OCI-LY7 (cell line): ENCODE data around the gene FMNL1. TPM values are rescaled to one million over a fixed set of nuclear protein-coding genes. Genes with fewer than 3 reads are reported as not detected.

Source experiments
- BruUV-seq: library from RNA; stranded (reverse); fragments of 400-500 nt; replicated peaks from 2 replicates; lab custom pipeline; 2021; lab: Mats Ljungman, UMichigan
- CTCF ChIA-PET: fragments of 300-600 bp; sonication (Branson Sonifier 250); formaldehyde crosslinking; loops from one replicate; lab custom pipeline; 2022; ENCODE audit warnings: antibody characterized with exemption; ENCODE audit not compliant: unreplicated experiment; lab: Charles Lee
- POLR2A ChIA-PET: fragments of 300-600 bp; sonication (Branson Sonifier 250); formaldehyde crosslinking; loops from one replicate; lab custom pipeline; 2022; ENCODE audit warnings: antibody characterized with exemption; lab: Charles Lee
- DNase-seq: peaks from one replicate; pipeline ENCODE4 v3.0.0-alpha.2; 2015; ENCODE audit warnings: low spot score
- H2AFZ ChIP-seq: fragments of 200-600 bp; sonication (generic), shearing (Covaris generic); 2 replicates; pipeline ENCODE4 v1.6.1; 2014; ENCODE audit warnings: mild to moderate bottlenecking, antibody characterized with exemption, low read length, moderate library complexity
- H3K27ac ChIP-seq: fragments of 200-600 bp; sonication (generic); 2 replicates; pipeline ENCODE4 v1.5.1; 2014; ENCODE audit warnings: mixed run types, low read depth, mild to moderate bottlenecking, moderate library complexity, low read length, inconsistent platforms; ENCODE audit not compliant: poor library complexity, severe bottlenecking
- H3K36me3 ChIP-seq: fragments of 200-600 bp; sonication (generic); 2 replicates; pipeline ENCODE4 v1.6.1; 2014; ENCODE audit warnings: mild to moderate bottlenecking, antibody characterized with exemption, low read length, moderate library complexity, mixed read lengths; ENCODE audit not compliant: insufficient read depth
- H3K4me1 ChIP-seq: fragments of 200-600 bp; sonication (generic); 2 replicates; pipeline ENCODE4 v1.5.1; 2014; ENCODE audit warnings: mild to moderate bottlenecking, low read length; ENCODE audit not compliant: insufficient read depth, poor library complexity, severe bottlenecking
- H3K4me2 ChIP-seq: fragments of 200-600 bp; sonication (generic); 2 replicates; pipeline ENCODE4 v1.6.1; 2014; ENCODE audit warnings: mild to moderate bottlenecking, low read length
- H3K4me3 ChIP-seq: fragments of 200-600 bp; sonication (generic); 2 replicates; pipeline ENCODE4 v1.5.1; 2014; ENCODE audit warnings: mild to moderate bottlenecking, low read depth, low read length; ENCODE audit not compliant: poor library complexity, severe bottlenecking
- H3K79me2 ChIP-seq: fragments of 200-600 bp; sonication (generic); 2 replicates; pipeline ENCODE4 v1.6.1; 2016; ENCODE audit warnings: low read depth, mild to moderate bottlenecking, low read length, moderate library complexity, mixed read lengths; ENCODE audit not compliant: insufficient read depth
- H3K9me2 ChIP-seq: fragments of 200-600 bp; sonication (generic); 2 replicates; pipeline ENCODE4 v1.6.1; 2016; ENCODE audit warnings: mild to moderate bottlenecking, low read length, mixed read lengths; ENCODE audit not compliant: insufficient read depth
- H3K9me3 ChIP-seq: fragments of 200-600 bp; sonication (generic); 2 replicates; pipeline ENCODE4 v1.6.1; 2014; ENCODE audit warnings: mild to moderate bottlenecking, mixed run types, low read length, mixed read lengths
- H4K20me1 ChIP-seq: fragments of 200-600 bp; sonication (generic); 2 replicates; pipeline ENCODE4 v1.6.1; 2014; ENCODE audit warnings: mild to moderate bottlenecking, antibody characterized with exemption, low read length, moderate library complexity, mixed read lengths; ENCODE audit not compliant: insufficient read depth
- EZH2phosphoT487 ChIP-seq: fragments of 200-600 bp; sonication (generic); IDR thresholded peaks from 2 replicates; pipeline ENCODE4 v1.6.1; 2018; ENCODE audit warnings: low read depth, borderline replicate concordance, mild to moderate bottlenecking, mixed run types, antibody characterized with exemption, low read length, moderate library complexity, mixed read lengths
- intact Hi-C: fragments of 100-400 bp; cut with micrococcal nuclease; formaldehyde crosslinking; loops from one replicate; pipeline ENCODE4 v1.10.0; 2022; ENCODE audit not compliant: unreplicated experiment
- total RNA-seq, 2 experiments: library from RNA; depleted of rRNA in 1 of 2; stranded (reverse); fragments of >200 nt in 1 of 2; shearing (Covaris generic) in 1 of 2; gene quantifications; 2 replicates each; pipeline ENCODE4 v1.2.3, GENCODE V29; 2014 to 2022
- TF ChIP-seq, protein P1 (sequence below): fragments of 200-600 bp; sonication (generic); conservative IDR thresholded peaks from 2 replicates; pipeline ENCODE4 v1.5.1; 2014; ENCODE audit warnings: mild to moderate bottlenecking, antibody characterized with exemption, low read length, moderate library complexity, mixed read lengths

Gene FMNL1
- total RNA-seq, 2 experiments from 2014 or later: 55.1 to 133 TPM

DNA sequence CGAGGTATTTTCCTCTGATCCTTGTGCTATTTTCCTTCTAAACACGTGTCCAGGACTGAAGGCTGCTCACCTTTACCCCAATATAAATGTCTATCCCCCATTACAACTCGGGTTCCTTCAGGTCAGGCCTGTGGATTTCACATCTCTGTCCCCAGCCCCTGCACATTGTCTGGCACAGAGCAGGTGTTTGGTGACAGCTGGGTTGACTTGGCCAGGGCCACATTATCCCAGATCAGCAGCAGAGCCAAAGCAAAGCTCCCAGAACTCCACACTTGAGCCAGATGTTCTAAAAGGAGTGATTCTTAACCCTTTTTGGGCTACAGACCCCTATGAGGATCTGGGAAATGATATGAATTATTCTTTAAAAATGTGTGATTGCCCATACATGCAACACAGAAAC, 58.2 kb downstream of the FMNL1 start:
- H2AFZ ChIP-seq: no peak overlapping the region
- H3K36me3 ChIP-seq: peaks cover 39% of the 10 kb centered on the region
- no peak overlapping the region for H3K4me2 ChIP-seq
- no peak overlapping the region for H3K27ac ChIP-seq
- no peaks in the 10 kb centered on the region for H3K9me3 ChIP-seq
- no peak for DNase-seq
- no peak overlapping the region for H3K4me3 ChIP-seq
- POLR2A ChIA-PET: no interaction called here
- CTCF ChIA-PET: no interaction called here
- H3K79me2 ChIP-seq: no peaks in the 10 kb centered on the region
- no peaks in the 10 kb centered on the region for H3K4me1 ChIP-seq
- H3K9me2 ChIP-seq: no peaks in the 10 kb centered on the region
- BruUV-seq: no TSS peak
- TF ChIP-seq EZH2phosphoT487: no peak
- TF ChIP-seq, protein P1, sequence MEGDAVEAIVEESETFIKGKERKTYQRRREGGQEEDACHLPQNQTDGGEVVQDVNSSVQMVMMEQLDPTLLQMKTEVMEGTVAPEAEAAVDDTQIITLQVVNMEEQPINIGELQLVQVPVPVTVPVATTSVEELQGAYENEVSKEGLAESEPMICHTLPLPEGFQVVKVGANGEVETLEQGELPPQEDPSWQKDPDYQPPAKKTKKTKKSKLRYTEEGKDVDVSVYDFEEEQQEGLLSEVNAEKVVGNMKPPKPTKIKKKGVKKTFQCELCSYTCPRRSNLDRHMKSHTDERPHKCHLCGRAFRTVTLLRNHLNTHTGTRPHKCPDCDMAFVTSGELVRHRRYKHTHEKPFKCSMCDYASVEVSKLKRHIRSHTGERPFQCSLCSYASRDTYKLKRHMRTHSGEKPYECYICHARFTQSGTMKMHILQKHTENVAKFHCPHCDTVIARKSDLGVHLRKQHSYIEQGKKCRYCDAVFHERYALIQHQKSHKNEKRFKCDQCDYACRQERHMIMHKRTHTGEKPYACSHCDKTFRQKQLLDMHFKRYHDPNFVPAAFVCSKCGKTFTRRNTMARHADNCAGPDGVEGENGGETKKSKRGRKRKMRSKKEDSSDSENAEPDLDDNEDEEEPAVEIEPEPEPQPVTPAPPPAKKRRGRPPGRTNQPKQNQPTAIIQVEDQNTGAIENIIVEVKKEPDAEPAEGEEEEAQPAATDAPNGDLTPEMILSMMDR: no peak
- H4K20me1 ChIP-seq: no peaks in the 10 kb centered on the region
- intact Hi-C loops: no loop called here

DNA sequence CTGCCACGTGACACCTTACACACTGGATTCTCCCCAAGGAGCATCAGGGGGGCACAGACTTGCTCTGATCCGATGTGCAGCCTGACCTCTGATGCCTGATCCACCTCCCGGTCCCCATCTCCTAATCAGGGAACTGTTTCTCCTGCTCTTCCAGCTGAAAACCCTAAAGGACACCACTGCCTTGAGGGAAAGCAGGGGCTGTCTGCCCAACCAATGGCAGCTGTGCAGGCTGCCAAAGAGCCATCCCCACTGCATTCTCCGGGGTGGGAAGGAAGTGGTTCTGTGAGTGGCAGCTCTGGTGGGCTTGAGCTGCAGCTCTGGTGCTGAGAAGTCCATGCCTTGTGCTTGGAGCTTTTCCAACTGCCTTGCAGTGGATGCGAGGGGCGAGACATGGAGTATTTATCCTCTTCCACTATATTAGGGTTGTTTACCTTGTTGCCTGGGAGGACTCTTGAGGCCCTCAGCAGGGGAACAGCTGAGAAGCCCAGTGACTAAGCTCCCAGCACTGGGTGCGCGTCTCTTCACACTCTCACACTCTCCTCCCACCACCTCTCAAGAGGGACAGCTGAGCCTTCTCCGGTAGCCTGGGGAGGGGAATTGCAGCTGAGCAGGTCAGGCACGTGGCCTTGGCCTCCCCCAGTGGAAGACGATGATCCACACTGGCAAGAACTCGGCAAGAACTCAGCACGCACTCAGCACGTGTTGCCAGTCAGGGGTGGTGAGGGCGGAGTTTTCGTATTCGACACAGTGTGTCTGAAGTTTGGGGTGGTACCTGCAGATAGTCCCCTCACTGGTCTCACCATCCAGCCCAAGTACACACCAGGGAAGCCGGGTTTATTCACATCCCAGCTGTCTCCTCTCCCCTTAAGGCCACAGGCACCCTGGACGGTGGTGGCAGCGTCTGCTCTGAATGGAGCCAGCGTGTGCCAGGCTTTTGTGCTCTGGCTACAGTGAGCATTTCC, 61.3 kb downstream of the FMNL1 start:
- DNase-seq: no peak
- POLR2A ChIA-PET: interaction anchor here (0.8 to 1.2 kb wide), 2 partner anchors 29 to 57 kb away, joined by 3 to 4 read pairs; no protein-coding TSS in a partner anchor
- TF ChIP-seq, protein P1: no peak
- TF ChIP-seq EZH2phosphoT487: no peak

DNA sequence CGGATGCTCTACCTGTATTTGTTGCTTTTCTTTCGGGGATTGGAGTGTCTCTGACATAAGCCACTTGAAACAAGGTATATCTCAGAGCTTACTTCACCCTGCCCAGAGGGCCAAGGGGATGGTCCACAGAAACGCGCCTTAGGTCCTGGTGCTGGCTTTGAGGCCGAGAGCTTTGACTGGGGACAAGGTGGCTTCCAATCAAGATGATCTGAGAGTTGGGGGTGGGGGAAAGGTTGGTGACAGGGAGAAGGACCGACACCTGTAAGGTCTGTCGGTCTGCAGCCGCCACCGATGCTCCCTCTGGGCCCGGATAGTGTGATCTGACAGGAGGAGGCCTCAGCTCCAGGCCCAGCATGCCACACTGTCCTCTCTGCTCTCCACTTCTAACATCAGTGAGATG, 62.0 kb downstream of the FMNL1 start:
- POLR2A ChIA-PET: interaction anchor here (1.2 kb wide), 1 partner anchor 29 kb away, joined by 4 read pairs; no protein-coding TSS in a partner anchor
- H3K4me2 ChIP-seq: no peak overlapping the region
- CTCF ChIA-PET: no interaction called here
- H3K79me2 ChIP-seq: no peaks in the 10 kb centered on the region
- no peak overlapping the region for H2AFZ ChIP-seq
- H3K27ac ChIP-seq: no peak overlapping the region
- intact Hi-C loops: no loop called here
- no TSS peak for BruUV-seq
- no peak overlapping the region for H3K4me3 ChIP-seq
- no peak for DNase-seq
- H3K4me1 ChIP-seq: no peaks in the 10 kb centered on the region
- no peaks in the 10 kb centered on the region for H3K9me2 ChIP-seq
- TF ChIP-seq EZH2phosphoT487: no peak
- no peaks in the 10 kb centered on the region for H3K9me3 ChIP-seq
- peaks cover 70% of the 10 kb centered on the region for H3K36me3 ChIP-seq
- H4K20me1 ChIP-seq: no peaks in the 10 kb centered on the region

More for the DNA sequence above, 61.3 kb downstream of the FMNL1 start:
- CTCF ChIA-PET: no interaction called here
- Histone ChIP-seq H3K27ac (no peak overlapping the region), H3K4me1 (no peaks in the 10 kb centered on the region), H3K4me3 (no peak overlapping the region), H3K9me3 (no peaks in the 10 kb centered on the region), H2AFZ (no peak overlapping the region), H4K20me1 (no peaks in the 10 kb centered on the region), H3K79me2 (no peaks in the 10 kb centered on the region), H3K36me3 (peaks cover 63% of the 10 kb centered on the region), H3K4me2 (no peak overlapping the region), H3K9me2 (no peaks in the 10 kb centered on the region)
- intact Hi-C loops: no loop called here
- BruUV-seq: no TSS peak
